Activated CD4-positive, alpha-beta T cell treated with anti-CD3 and anti-CD28 coated beads, Interleukin-2, amount 10 ng/mL, durations not matched to agents 7 days and 5 days (primary cell): Measurements from ENCODE around the gene PLXNA4. TPM values are rescaled to one million over a fixed set of nuclear protein-coding genes. Genes with fewer than 3 reads are reported as not detected.
"Not testable (repeated sequence)": the region's sequence is repeated elsewhere in the genome, so short reads cannot be mapped to it uniquely, and the experiment has no call there.

Experiments used
- CTCF ChIA-PET: fragments of 350-600 bp; sonication (Branson Sonifier 250); formaldehyde crosslinking; loops from one replicate; lab custom pipeline; 2021; ENCODE audit warnings: antibody characterized with exemption; lab: Charles Lee
- POLR2A ChIA-PET: fragments of 350-600 bp; sonication (Branson Sonifier 250); formaldehyde crosslinking; loops from one replicate; lab custom pipeline; 2021; ENCODE audit warnings: antibody characterized with exemption; lab: Charles Lee
- DNase-seq: peaks from one replicate; pipeline ENCODE4 v3.0.0-alpha.2; 2020
- H3K27ac Mint-ChIP-seq: one replicate; pipeline ENCODE4 v1.8.0; 2021; ENCODE audit warnings: mild to moderate bottlenecking, moderate library complexity, mixed read lengths
- H3K27me3 Mint-ChIP-seq: one replicate; pipeline ENCODE4 v1.8.0; 2021; ENCODE audit warnings: mixed read lengths
- H3K36me3 Mint-ChIP-seq: one replicate; pipeline ENCODE4 v1.8.0; 2021; ENCODE audit warnings: low read depth, mixed read lengths
- H3K4me1 Mint-ChIP-seq: one replicate; pipeline ENCODE4 v1.8.0; 2021; ENCODE audit warnings: mixed read lengths
- H3K4me3 Mint-ChIP-seq: one replicate; pipeline ENCODE4 v1.8.0; 2021; ENCODE audit warnings: mild to moderate bottlenecking, moderate library complexity, mixed read lengths
- H3K9me3 Mint-ChIP-seq: one replicate; pipeline ENCODE4 v1.8.0; 2021; ENCODE audit warnings: mixed read lengths
- total RNA-seq, 2 experiments: library from RNA; stranded (reverse); gene quantifications; one replicate each; pipeline ENCODE4 v1.2.3, GENCODE V29; 2021

The PLXNA4 gene
- total RNA-seq, 2 experiments from 2014 or later, result 21.3 to 23.3 TPM

GRCh38 chr7:132607656-132608055 is 31.4 kb upstream of the PLXNA4 start:
- Mint-ChIP-seq H3K36me3 (no peaks in the 10 kb centered on the region), H3K4me3 (no peak overlapping the region), H3K9me3 (no peaks in the 10 kb centered on the region), H3K27me3 (peaks cover 4% of the 10 kb centered on the region), H3K4me1 (no peaks in the 10 kb centered on the region), H3K27ac (no peak overlapping the region)
- ChIA-PET CTCF (no interaction called here), POLR2A (no interaction called here)
- DNase-seq, result no peak

DNA sequence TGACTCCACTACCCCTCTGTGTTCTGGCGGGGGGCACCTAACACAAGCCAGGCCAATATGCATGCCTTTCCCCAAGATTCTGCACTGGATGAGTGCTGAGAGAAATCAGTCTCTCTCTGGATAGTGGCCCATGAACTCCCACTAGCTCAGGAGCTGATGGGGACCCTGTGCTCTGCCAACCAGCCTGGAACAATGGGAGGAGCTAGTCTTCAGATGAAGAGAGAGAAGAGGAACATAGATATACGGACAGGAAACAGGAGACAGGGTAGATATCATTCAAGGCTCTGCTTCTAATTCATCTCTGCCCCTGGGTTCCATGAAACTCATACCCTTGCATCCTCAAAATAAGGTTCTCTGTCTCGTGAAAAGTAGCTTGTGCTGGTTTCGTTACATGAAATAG is 27.9 kb upstream of the PLXNA4 start:
- DNase-seq, result no peak
- H3K9me3 Mint-ChIP-seq, result no peaks in the 10 kb centered on the region
- no peaks in the 10 kb centered on the region for H3K4me1 Mint-ChIP-seq
- H3K36me3 Mint-ChIP-seq, result no peaks in the 10 kb centered on the region
- H3K27ac Mint-ChIP-seq, result no peak overlapping the region
- H3K4me3 Mint-ChIP-seq, result no peak overlapping the region
- POLR2A ChIA-PET, result no interaction called here
- H3K27me3 Mint-ChIP-seq, result peaks cover 8% of the 10 kb centered on the region
- CTCF ChIA-PET, result no interaction called here

GRCh38 chr7:132603220-132603833 is 27.1 kb upstream of the PLXNA4 start:
- Mint-ChIP-seq H3K36me3 (no peaks in the 10 kb centered on the region), H3K27me3 (peaks cover 15% of the 10 kb centered on the region), H3K9me3 (no peaks in the 10 kb centered on the region), H3K4me1 (no peaks in the 10 kb centered on the region), H3K27ac (no peak overlapping the region), H3K4me3 (no peak overlapping the region)
- no peak for DNase-seq
- POLR2A ChIA-PET, result no interaction called here
- CTCF ChIA-PET, result no interaction called here

DNA sequence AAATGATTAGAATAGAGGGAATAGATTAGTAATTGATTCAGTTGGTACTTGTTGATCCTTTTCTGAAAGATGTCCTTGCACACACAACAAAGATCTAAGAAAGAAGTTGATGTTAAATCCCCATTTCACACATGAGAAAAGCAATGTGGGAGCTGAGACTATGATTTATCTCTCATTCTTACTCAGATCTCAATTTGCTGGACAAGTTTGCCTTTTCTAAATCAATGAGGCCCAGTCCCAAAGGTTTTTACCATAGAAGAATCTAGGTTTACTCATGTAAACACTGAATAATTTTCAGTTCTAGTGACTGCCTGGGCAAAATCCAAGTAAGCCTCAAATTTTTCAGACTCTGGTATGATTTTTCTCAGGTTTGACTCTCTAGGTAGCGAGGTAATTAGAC is 25.5 kb upstream of the PLXNA4 start:
- Mint-ChIP-seq H3K9me3 (no peaks in the 10 kb centered on the region), H3K27me3 (peaks cover 15% of the 10 kb centered on the region), H3K4me3 (no peak overlapping the region), H3K27ac (no peak overlapping the region), H3K4me1 (no peaks in the 10 kb centered on the region), H3K36me3 (no peaks in the 10 kb centered on the region)
- POLR2A ChIA-PET, result no interaction called here
- CTCF ChIA-PET, result interaction anchor here (0.6 to 2.2 kb wide), 3 partner anchors 22 to 149 kb away, joined by 4 to 8 read pairs (median 4); no protein-coding TSS in a partner anchor
- DNase-seq, result no peak

DNA sequence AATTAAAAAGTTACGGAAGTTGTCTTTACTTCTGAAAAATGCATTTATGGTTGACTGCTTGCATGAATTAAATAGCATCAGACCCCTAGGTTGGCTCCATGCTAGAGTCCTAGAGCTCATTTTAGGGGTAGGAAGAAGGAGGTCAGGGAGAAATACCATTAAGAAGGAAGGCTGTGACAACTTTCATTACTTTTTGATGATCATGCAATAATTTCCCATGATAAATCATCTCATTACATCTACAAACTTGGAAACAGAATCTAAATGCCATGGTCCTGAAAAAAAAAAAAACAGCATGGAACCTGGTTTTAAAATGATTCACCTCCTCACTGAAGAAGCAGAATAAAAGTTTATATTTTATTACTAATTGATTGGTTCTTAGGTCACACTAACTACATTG is 20.3 kb upstream of the PLXNA4 start:
- POLR2A ChIA-PET, result no interaction called here

GRCh38 chr7:132594741-132595140 is 18.5 kb upstream of the PLXNA4 start:
- CTCF ChIA-PET, H3K4me1 Mint-ChIP-seq, H3K36me3 Mint-ChIP-seq, DNase-seq, H3K27ac Mint-ChIP-seq, H3K9me3 Mint-ChIP-seq, H3K27me3 Mint-ChIP-seq, H3K4me3 Mint-ChIP-seq: not testable (repeated sequence)
- POLR2A ChIA-PET, result interaction anchor here (0.6 kb wide), 1 partner anchor 712 kb away, joined by 4 read pairs; no protein-coding TSS in a partner anchor

More for the DNA sequence above, 20.3 kb upstream of the PLXNA4 start:
- DNase-seq, result no peak
- Mint-ChIP-seq H3K4me3 (no peak overlapping the region), H3K4me1 (no peaks in the 10 kb centered on the region), H3K36me3 (no peaks in the 10 kb centered on the region), H3K27ac (no peak overlapping the region), H3K9me3 (no peaks in the 10 kb centered on the region), H3K27me3 (peaks cover 10% of the 10 kb centered on the region)
- CTCF ChIA-PET, result no interaction called here

DNA sequence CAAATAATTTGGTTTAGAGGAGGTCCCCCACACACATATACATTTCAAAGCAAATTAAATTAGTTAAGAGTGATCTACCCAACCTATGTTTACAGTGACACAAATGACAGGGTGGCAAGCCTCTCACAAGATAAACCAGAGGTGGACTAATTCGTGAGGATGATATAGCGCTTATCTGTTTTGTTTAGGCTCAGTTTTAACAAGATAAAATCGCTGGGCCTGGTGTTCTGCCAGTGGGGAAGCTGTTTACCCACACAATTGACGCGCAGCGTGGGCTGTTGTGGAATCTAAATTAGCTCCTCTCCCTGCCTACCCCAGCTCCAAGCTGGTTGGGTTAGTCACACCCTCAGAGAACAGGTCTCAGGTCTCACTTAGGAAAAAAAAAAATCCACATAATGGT is 16.7 kb upstream of the PLXNA4 start:
- CTCF ChIA-PET, result no interaction called here
- POLR2A ChIA-PET, result no interaction called here

GRCh38 chr7:132592231-132592920 is 16.1 kb upstream of the PLXNA4 start:
- H3K9me3 Mint-ChIP-seq, result no peaks in the 10 kb centered on the region
- POLR2A ChIA-PET, result no interaction called here

More for the DNA sequence above, 16.7 kb upstream of the PLXNA4 start:
- Mint-ChIP-seq H3K9me3 (no peaks in the 10 kb centered on the region), H3K4me1 (no peaks in the 10 kb centered on the region), H3K27ac (no peak overlapping the region), H3K4me3 (no peak overlapping the region), H3K27me3 (peaks cover 10% of the 10 kb centered on the region), H3K36me3 (no peaks in the 10 kb centered on the region)
- DNase-seq, result no peak

GRCh38 chr7:132590162-132590561 is 13.9 kb upstream of the PLXNA4 start:
- no peak for DNase-seq
- no peaks in the 10 kb centered on the region for H3K4me1 Mint-ChIP-seq
- H3K27me3 Mint-ChIP-seq, result peaks cover 14% of the 10 kb centered on the region
- no peak overlapping the region for H3K27ac Mint-ChIP-seq
- no peaks in the 10 kb centered on the region for H3K9me3 Mint-ChIP-seq
- CTCF ChIA-PET, result interaction anchor here (1.0 to 1.2 kb wide), 2 partner anchors 10 to 271 kb away, joined by 3 read pairs; no protein-coding TSS in a partner anchor
- H3K36me3 Mint-ChIP-seq, result no peaks in the 10 kb centered on the region
- POLR2A ChIA-PET, result no interaction called here
- H3K4me3 Mint-ChIP-seq, result no peak overlapping the region

More at GRCh38 chr7:132592231-132592920, 16.1 kb upstream of the PLXNA4 start:
- Mint-ChIP-seq H3K36me3 (no peaks in the 10 kb centered on the region), H3K27ac (no peak overlapping the region), H3K4me1 (no peaks in the 10 kb centered on the region), H3K4me3 (no peak overlapping the region), H3K27me3 (peaks cover 12% of the 10 kb centered on the region)
- CTCF ChIA-PET, result no interaction called here
- no peak for DNase-seq

DNA sequence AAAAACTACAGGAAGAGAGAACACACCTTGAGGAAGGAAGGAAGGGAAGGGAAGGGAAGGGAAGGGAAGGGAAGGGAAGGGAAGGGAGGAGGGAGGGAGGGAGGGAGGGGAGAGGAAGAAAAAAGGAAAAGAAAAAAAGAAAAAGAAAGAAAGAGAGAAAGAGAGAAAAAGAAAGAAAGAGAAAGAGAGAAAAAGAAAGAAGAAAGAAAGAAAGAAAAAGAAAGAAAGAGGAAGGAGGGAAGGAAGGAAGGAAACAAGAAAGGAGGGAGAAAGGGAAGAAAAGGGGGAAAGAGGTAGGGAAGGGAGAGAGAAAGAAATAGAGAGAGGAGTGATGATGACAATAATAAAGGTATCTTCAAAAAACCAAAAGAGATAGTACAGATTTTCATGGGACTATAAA is 12.3 kb upstream of the PLXNA4 start:
- no peaks in the 10 kb centered on the region for H3K4me1 Mint-ChIP-seq
- no peak overlapping the region for H3K4me3 Mint-ChIP-seq
- H3K27me3 Mint-ChIP-seq, result peaks cover 19% of the 10 kb centered on the region
- H3K27ac Mint-ChIP-seq, result no peak overlapping the region
- no peak for DNase-seq
- no peaks in the 10 kb centered on the region for H3K9me3 Mint-ChIP-seq
- POLR2A ChIA-PET, result no interaction called here
- CTCF ChIA-PET, result no interaction called here
- H3K36me3 Mint-ChIP-seq, result no peaks in the 10 kb centered on the region

DNA sequence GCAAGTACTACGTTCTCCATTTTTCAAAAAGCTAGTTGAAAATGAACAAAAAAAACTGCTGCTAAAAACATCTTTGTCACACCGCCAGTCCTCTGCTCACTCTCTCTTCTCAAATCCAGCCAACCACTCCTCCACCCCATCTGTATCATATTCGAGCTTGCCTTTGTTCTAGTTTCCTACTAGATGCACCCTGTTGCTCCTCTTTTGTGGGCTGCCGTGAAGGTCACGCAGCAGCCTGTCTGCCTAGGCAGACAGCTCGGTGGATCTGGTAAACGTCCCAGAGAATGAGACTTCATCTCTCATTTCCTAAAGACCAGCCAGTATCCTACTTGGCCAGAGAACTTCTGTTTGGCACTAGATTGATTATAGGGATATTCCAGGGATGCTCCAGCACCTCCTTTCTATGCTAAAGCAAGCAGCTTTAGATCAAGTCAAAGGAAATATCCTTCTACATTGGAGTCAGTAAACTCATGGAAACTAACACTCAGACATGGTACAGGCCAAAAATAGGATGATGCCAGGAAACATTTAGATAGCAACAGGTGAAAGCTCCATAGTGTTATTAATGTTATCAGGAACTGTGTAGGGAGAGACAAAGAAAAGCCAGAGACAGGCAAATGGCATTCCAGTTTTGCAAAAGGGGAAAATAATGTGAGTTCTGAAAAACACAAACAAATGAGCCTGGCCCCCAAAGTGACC is 8.7 kb upstream of the PLXNA4 start:
- H3K4me3 Mint-ChIP-seq, result no peak overlapping the region

GRCh38 chr7:132581431-132581830 is 5.2 kb upstream of the PLXNA4 start:
- peaks cover 39% of the 10 kb centered on the region for H3K27me3 Mint-ChIP-seq
- no peak for DNase-seq
- H3K36me3 Mint-ChIP-seq, result no peaks in the 10 kb centered on the region
- ChIA-PET POLR2A (no interaction called here), CTCF (interaction anchor here (0.8 to 6.0 kb wide), 11 partner anchors 9 to 1280 kb away, joined by 3 to 37 read pairs (median 5); no protein-coding TSS in a partner anchor)
- H3K4me1 Mint-ChIP-seq, result peaks cover 12% of the 10 kb centered on the region
- H3K4me3 Mint-ChIP-seq, result no peak overlapping the region
- H3K9me3 Mint-ChIP-seq, result no peaks in the 10 kb centered on the region
- H3K27ac Mint-ChIP-seq, result no peak overlapping the region

More for the DNA sequence above, 8.7 kb upstream of the PLXNA4 start:
- DNase-seq, result no peak
- peaks cover 6% of the 10 kb centered on the region for H3K4me1 Mint-ChIP-seq
- no peak overlapping the region for H3K27ac Mint-ChIP-seq
- ChIA-PET POLR2A (no interaction called here), CTCF (interaction anchor here (1.0 kb wide), 1 partner anchor 190 kb away, joined by 4 read pairs; no protein-coding TSS in a partner anchor)
- H3K27me3 Mint-ChIP-seq, result peaks cover 23% of the 10 kb centered on the region
- H3K36me3 Mint-ChIP-seq, result no peaks in the 10 kb centered on the region
- no peaks in the 10 kb centered on the region for H3K9me3 Mint-ChIP-seq
